Putamen (tissue), 1 donor: Measurements from ENCODE around the gene GDI2.
"Not testable (repeated sequence)": the region's sequence is repeated elsewhere in the genome, so short reads cannot be mapped to it uniquely, and the experiment has no call there.

ENCODE experiments used
- DNase-seq: peaks from one replicate; pipeline ENCODE4 v3.0.0-alpha.2; 2016; ENCODE audit warnings: low spot score

Gene GDI2

GRCh38 chr10:5813341-5814109, at the start of gene GDI2:
Gene GDI2, minus strand, starts transcription at chr10:5813434. Its CDS starts 176 bp downstream, at chr10:5813258.
- peak; percentile 98 for DNase-seq

- DNase-seq = no peak
These were observed 49.2 kb upstream of the GDI2 start for GRCh38 chr10:5862360-5862961.

GRCh38 chr10:5860066-5860465, 46.8 kb upstream of the GDI2 start:
- DNase-seq = no peak

- peak; percentile 92 for DNase-seq
These were observed 45.6 kb upstream of the GDI2 start for GRCh38 chr10:5858811-5859210.

DNA sequence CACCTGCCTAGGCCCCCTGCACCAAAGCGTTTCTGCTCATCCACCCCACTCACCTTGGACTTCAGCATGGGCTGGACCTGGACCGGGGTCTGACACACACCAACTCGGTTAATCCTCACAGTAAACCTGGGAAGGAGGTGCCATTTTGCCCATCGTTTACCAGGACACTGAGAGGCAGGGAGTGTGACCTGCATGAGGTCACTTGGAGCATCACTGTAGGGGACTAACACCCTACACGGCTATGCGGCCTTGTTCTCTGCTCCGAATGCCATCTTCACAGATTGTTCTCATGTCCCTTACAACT, 43.4 kb upstream of the GDI2 start:
- DNase-seq = no peak

- DNase-seq = no peak
These were observed 42.9 kb upstream of the GDI2 start for GRCh38 chr10:5855979-5856700.

GRCh38 chr10:5854131-5854475, 40.9 kb upstream of the GDI2 start:
- no peak for DNase-seq

GRCh38 chr10:5846667-5847066, 33.4 kb upstream of the GDI2 start:
- not testable (repeated sequence) for DNase-seq

- DNase-seq = no peak
These were observed 31.3 kb upstream of the GDI2 start for GRCh38 chr10:5844345-5845055.

DNA sequence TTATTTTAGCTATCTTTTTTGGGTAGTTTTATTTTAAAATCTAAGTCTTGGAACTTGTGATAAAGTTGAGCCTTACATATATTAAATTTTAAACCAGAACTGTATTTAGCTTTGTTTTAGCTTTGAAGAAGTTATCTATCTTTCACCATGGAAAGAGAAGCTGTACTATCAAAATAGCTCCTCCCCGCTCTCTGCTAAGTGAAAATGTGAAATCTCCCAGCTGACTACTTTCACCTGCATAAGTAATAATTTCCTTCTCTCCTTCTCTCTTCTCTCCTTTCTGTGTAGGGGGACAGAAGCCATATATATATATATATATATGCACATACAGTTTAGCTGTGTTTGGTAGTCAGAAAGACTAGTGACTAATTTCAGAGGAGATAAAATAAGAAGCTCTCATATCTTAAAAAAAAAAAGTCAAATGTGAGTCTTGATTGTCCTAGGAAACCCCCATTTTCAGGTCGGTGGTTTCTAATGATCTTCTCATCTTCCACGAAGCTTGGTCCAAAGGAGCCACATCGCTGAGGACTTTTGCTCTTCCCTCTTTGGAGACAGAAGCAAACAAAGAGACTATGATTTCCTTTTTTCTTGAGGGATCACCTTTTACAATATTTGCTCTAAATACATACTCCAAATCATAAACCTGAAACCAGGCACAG, 30.6 kb upstream of the GDI2 start:
- no peak for DNase-seq

- no peak for DNase-seq
These were observed 28.7 kb upstream of the GDI2 start for GRCh38 chr10:5841965-5842364.

GRCh38 chr10:5840314-5841307, 27.4 kb upstream of the GDI2 start:
- DNase-seq = peak; percentile 66

- not testable (repeated sequence) for DNase-seq
These were observed 22.9 kb upstream of the GDI2 start for GRCh38 chr10:5836181-5836580.

DNA sequence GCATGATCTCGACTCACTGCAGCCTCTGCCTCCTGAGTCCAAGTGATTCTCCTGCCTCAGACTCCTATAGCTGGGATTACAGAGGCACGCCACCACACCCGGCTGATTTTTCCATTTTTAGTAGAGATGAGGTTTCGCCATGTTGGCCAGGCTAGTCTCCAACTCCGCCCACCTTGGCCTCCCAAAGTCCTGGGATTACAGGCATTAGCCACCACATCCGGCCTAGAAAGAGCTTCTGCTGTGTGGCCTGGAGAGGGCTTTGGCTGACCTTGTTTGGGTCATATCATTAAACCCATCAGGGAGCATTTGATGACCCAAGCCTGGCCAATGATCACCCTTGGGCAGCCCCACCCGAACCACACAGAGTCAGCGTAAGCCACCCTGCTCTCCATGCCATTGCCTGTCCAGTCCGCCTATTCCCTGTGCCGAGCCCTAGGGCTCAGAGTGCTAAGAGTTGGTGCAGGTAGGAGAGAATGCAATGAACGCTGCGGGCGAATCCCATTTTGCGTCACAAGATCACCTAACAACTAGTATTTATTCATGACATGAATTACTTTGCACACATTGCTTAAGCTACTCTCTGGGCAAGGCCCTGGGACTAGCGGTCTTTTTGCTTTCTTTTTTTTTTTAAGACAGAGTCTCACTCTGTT, 22.3 kb upstream of the GDI2 start:
- DNase-seq = no peak

DNA sequence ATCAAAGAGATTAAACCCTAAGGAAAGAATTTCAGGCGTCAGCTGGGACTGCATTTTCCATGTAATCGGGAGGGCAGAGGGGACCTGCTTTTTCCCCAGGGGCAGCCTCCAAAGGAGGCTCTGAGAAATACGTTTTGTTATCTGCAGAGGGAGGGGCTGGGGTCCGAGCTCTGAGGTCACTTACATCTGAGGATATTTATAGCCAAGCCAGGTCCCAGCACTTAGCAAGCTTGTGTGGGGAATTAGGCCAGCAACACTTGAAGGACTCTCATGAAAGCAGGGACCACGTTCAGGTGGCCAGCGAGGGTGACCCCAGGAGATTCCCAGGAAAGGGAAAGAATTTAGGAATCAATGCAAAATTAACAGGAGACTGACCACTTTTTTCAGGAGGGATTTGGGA, 20.6 kb upstream of the GDI2 start:
- no peak for DNase-seq

GRCh38 chr10:5832946-5833345, 19.7 kb upstream of the GDI2 start:
- DNase-seq = no peak

GRCh38 chr10:5831446-5831782, 18.2 kb upstream of the GDI2 start:
- no peak for DNase-seq

- DNase-seq = no peak
These were observed 17.6 kb upstream of the GDI2 start for GRCh38 chr10:5830629-5831445.

DNA sequence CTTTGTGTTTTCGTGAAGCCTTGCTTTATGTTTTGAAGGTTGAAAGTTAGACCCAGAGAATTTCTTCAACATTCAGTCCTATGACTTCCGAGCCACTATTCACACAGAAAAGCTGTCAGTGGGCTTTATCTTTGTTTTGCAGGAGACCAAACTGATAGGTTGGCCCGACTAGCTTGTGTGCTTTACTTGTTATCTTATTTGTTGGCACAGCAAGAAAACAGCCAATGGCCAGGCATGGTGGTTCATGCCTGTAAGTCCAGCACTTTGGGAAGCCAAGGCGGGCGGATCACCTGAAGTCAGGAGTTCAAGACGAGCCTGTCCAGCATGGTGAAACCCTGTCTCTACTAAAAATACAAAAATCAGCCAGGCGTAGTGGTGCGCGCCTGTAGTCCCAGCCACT, 16.0 kb upstream of the GDI2 start:
- DNase-seq = no peak

GRCh38 chr10:5828725-5829124, 15.5 kb upstream of the GDI2 start:
- DNase-seq = no peak
